ENCODE data around the gene PC. TPM values are rescaled to one million over a fixed set of nuclear protein-coding genes. Genes with fewer than 3 reads are reported as not detected.

The PC gene
- total and polyA plus RNA-seq, 2 experiments from 2014 or later = 18.3 to 21.7 TPM

DNA sequence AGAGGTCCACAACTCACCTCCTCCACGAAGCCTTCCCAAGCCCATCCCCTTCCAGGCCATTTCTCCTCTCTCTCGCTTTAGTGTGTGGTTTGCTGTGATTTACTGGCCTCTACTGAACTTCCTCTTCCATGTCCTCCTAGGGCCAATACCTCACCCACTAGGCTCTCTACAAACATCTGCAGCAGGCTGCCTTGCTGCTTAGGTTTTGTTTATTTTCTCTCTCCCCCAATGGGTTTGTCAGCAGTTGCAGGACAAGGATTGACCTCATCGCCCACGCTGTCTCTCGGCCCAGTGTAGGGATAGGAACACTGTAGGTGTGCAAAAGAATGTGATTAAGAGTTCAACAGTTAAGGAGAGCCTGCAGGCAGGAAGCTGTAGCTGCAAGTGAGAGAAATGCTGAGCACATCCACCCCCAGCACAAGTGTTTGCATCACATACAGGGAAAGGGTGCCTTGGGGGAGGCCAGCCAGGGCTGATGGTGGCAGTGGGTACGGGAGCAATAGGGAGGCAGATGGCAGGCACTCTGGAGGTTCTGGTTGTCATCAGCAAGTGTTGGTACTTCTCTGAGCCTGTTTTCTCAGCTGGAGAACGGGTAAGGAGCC lies 1.4 kb downstream of the PC start:
- Histone ChIP-seq H3K4me1 (ENCODE audit: insufficient read depth) (peaks cover 11% of the 10 kb centered on the region; the same call in 1 of the 2 replicates), H3K79me2 (replicated peaks; ENCODE audit: insufficient read depth) (0 out of 2 replicates have a peak, but pooled peaks cover 7% of the 10 kb centered on the region), H2AFZ (no peak overlapping the region), H3K4me3 (peak overlapping the region; percentile 75; the same call in 1 of the 2 replicates), H3K27ac (ENCODE audit: low read depth) (peak overlapping the region; percentile 85), H4K20me1 (replicated peaks; ENCODE audit: insufficient read depth) (no peaks in the 10 kb centered on the region), H3F3A (replicated peaks; ENCODE audit: low read depth) (peaks cover 14% of the 10 kb centered on the region), H3K36me3 (ENCODE audit: insufficient read depth) (no peaks in the 10 kb centered on the region), H3K27me3 (ENCODE audit: insufficient read depth) (no peaks in the 10 kb centered on the region), H3K4me2 (peak overlapping the region; percentile 83), H3K9me2 (ENCODE audit: insufficient read depth) (no peaks in the 10 kb centered on the region)
- ATAC-seq (peak; percentile 1), DNase-seq (ENCODE audit: low spot score) (peak; percentile 52)
- Mint-ChIP-seq H3K9me3 (no peaks in the 10 kb centered on the region), H3K27me3 (ENCODE audit: insufficient read depth, low read depth, poor library complexity) (peaks cover 16% of the 10 kb centered on the region), H3K4me1 (peaks cover 32% of the 10 kb centered on the region), H3K4me3 (peak overlapping the region; percentile 85), H3K36me3 (ENCODE audit: low read depth) (peaks cover 3% of the 10 kb centered on the region; the same call in 1 of the 3 replicates), H3K27ac (peak overlapping the region; percentile 80)
- no peak for TF ChIP-seq ZNF114 (CRISPR knock-in tag; IDR thresholded peaks at IDR 0.05)
- TF ChIP-seq, protein P1, sequence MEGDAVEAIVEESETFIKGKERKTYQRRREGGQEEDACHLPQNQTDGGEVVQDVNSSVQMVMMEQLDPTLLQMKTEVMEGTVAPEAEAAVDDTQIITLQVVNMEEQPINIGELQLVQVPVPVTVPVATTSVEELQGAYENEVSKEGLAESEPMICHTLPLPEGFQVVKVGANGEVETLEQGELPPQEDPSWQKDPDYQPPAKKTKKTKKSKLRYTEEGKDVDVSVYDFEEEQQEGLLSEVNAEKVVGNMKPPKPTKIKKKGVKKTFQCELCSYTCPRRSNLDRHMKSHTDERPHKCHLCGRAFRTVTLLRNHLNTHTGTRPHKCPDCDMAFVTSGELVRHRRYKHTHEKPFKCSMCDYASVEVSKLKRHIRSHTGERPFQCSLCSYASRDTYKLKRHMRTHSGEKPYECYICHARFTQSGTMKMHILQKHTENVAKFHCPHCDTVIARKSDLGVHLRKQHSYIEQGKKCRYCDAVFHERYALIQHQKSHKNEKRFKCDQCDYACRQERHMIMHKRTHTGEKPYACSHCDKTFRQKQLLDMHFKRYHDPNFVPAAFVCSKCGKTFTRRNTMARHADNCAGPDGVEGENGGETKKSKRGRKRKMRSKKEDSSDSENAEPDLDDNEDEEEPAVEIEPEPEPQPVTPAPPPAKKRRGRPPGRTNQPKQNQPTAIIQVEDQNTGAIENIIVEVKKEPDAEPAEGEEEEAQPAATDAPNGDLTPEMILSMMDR (conservative IDR thresholded peaks at IDR 0.05; ENCODE audit: low read depth in 2 of 2) = peak in 1 of 2 experiments; percentile 9; a peak in 1 of 4 replicates

DNA sequence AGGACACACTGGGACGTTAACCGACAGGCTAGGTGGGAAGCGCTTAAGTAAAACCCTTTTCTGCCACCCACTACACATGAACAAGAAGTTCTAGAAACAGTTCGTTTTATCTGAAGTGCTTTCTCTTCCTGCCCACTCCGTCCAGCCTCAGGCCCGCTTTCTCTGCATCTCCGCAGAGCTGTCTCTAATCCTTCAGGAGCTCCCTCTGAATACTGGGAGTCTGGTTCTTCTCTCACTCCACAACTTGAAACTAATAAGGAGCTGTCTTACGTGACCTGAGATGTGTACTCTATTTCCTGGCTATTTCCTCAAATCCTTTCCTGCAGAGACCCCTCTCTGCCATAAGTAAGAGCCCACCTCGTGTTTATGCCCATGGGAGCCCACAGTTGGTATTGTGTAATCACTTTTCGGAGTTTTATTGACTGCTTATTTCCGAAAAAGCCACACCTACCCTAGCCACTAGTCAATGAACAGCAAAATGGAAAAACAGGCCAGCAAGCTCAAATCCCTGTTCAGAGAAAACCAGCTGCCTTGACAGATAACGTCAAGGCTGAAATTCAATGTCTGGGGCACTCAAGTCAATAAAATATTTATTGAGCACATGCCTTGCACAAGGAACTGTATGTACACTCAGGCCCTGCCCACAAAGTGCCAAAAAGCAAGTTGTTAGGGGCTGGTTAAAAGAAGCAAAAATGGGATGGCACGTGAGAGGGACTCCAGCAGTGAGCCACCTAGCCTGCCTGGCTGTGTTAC lies 4.9 kb downstream of the PC start:
- no peaks in the 10 kb centered on the region for H3K36me3 ChIP-seq (ENCODE audit: insufficient read depth)
- H3K27ac ChIP-seq (ENCODE audit: low read depth) = no peak overlapping the region
- Mint-ChIP-seq H3K27me3 (ENCODE audit: insufficient read depth, low read depth, poor library complexity) (peaks cover 6% of the 10 kb centered on the region), H3K4me1 (peaks cover 35% of the 10 kb centered on the region), H3K27ac (no peak overlapping the region), H3K4me3 (no peak overlapping the region), H3K36me3 (ENCODE audit: low read depth) (peaks cover 3% of the 10 kb centered on the region; the same call in 1 of the 3 replicates), H3K9me3 (no peaks in the 10 kb centered on the region)
- H3K27me3 ChIP-seq (ENCODE audit: insufficient read depth) = no peaks in the 10 kb centered on the region
- H3K4me3 ChIP-seq = no peak overlapping the region
- H4K20me1 ChIP-seq (replicated peaks; ENCODE audit: insufficient read depth) = no peaks in the 10 kb centered on the region
- H3F3A ChIP-seq (replicated peaks; ENCODE audit: low read depth) = peaks cover 8% of the 10 kb centered on the region; the same call in 1 of the 2 replicates
- H3K4me1 ChIP-seq (ENCODE audit: insufficient read depth) = peaks cover 14% of the 10 kb centered on the region; the same call in 1 of the 2 replicates
- H3K4me2 ChIP-seq = no peak overlapping the region
- H2AFZ ChIP-seq = no peak overlapping the region
- H3K9me2 ChIP-seq (ENCODE audit: insufficient read depth) = no peaks in the 10 kb centered on the region
- 0 out of 2 replicates have a peak, but pooled peaks cover 7% of the 10 kb centered on the region for H3K79me2 ChIP-seq (replicated peaks; ENCODE audit: insufficient read depth)
- ATAC-seq = no peak
- DNase-seq (ENCODE audit: low spot score) = no peak
- TF ChIP-seq STAT1 (IDR thresholded peaks at IDR 0.05; ENCODE audit: unreplicated experiment) = no peak
- TF ChIP-seq, protein P2, sequence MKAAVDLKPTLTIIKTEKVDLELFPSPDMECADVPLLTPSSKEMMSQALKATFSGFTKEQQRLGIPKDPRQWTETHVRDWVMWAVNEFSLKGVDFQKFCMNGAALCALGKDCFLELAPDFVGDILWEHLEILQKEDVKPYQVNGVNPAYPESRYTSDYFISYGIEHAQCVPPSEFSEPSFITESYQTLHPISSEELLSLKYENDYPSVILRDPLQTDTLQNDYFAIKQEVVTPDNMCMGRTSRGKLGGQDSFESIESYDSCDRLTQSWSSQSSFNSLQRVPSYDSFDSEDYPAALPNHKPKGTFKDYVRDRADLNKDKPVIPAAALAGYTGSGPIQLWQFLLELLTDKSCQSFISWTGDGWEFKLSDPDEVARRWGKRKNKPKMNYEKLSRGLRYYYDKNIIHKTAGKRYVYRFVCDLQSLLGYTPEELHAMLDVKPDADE (IDR thresholded peaks at IDR 0.05) = no peak
- TF ChIP-seq POLR2AphosphoS5 (IDR thresholded peaks at IDR 0.05; ENCODE audit: low read depth) = no peak
- TF ChIP-seq EZH2phosphoT487 (IDR thresholded peaks at IDR 0.05; ENCODE audit: unreplicated experiment) = no peak
- TF ChIP-seq EZH2 (IDR thresholded peaks at IDR 0.05; ENCODE audit: low read depth, unreplicated experiment) = no peak
- TF ChIP-seq, protein P1 (conservative IDR thresholded peaks at IDR 0.05; ENCODE audit: low read depth in 2 of 2) = no peak
- TF ChIP-seq JUNB (IDR thresholded peaks at IDR 0.05; ENCODE audit: unreplicated experiment) = no peak
- no peak for TF ChIP-seq CREB1 (CRISPR knock-in tag; IDR thresholded peaks at IDR 0.05; ENCODE audit: low read depth)
- no peak for TF ChIP-seq ZNF114 (CRISPR knock-in tag; IDR thresholded peaks at IDR 0.05)
- no peak for TF ChIP-seq ZNF331 (CRISPR knock-in tag; IDR thresholded peaks at IDR 0.05; ENCODE audit: low read depth)
